ENCODE data around the gene PRAC2.

Gene PRAC2

GRCh38 chr17:48720266-48721008 lies 2.5 kb upstream of the PRAC2 start:
- DNase-seq: no peak

DNA sequence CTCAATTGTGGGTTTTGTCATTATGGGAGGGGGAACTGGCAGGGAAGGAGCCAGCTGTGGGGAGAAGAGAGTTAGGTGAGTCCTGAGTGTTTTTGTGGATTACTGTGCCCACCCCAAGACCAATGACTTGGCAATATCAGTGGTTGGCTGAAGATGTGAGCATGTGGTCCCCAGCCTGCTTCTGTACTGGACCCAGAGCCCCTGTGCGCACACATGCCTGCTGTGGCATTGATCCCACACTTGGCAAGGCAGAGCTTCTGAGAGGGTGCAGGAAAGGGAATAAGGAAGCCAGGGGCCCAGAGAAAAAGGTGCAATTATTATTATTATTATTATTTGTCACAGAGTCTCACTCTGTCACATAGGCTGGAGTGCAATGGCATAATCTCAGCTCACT lies 2.0 kb upstream of the PRAC2 start:
- DNase-seq: no peak

DNA sequence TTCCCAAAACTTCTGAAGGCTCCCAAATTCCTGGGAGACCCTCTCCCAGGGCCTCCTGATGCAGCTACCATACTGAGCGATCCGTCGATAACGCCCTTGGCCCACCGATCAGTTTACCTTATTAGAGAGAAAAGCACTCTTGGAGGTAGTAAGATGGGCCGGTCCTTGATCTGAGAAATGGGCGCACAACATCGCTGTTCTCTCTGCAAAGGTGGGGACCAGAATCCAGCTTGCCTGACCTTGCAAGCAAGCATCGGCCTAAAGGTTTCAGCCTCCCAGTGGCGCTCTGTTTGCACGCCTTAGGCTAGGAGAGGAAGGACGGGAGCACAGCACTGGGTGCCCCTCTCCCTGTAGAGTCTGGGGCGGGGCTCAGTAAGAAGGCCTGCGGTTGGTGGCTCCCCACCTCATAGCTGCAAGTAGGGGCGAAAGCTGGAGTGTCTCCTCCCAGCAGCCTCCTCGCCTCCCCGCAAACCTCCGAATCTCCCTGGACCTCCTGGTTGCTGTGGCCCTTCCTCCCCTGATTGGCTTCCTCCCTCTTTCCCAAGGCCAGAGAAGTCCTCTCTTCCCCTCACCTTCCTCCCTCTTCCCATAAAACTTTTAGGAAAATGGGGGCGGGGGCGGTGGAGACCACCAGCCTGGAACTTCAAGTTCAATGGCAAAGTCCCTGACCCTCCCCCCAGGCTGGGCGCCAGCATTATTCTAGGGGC lies 631 bp upstream of the PRAC2 start, which contains the start of gene PRAC1:
TSS of gene PRAC1 (minus strand) at position 318 of the 707 bp plus-strand sequence. CDS start at position 192, 126 bp downstream.
- DNase-seq: no peak

DNA sequence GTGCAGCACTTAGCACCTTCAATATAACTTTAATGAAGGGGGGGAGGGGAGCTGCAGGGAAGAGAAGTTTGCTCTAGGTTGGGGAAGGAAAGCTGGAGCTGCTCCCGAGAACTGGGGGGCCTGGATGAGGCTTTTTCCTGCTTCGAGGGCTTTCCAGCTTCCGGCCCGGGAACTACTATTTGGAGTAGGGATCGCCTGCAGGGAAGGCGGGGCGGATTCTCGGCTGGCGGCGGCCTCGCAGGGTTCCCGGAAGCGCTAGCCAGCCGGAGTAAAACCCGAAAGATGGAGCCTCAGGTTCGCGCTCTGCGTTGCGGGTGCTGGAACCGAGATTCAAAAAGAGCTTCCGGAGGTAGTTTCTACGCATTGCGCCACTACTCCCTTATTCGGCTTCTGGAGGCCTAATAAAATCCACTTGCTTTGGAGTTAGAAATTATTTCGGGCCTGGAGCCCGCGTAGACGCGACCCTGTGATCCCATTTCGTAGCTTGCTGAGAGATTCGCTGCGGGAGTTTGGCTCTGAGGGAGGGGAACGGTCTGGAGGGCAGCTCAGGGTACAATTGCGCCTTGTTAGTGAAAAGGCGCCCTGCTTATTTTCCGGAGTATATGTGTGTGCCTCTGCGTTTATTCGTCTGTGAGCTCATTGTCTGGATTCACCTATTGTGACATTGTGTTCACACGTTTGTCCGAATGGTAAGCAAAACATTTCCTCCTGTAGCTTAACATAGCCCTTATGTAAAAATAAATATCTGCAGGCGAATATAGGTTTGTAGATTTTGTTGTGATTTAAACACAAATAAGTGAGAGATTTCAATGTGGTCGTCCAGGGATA lies 652 bp downstream of the PRAC2 start:
- peak; percentile 40 for DNase-seq

DNA sequence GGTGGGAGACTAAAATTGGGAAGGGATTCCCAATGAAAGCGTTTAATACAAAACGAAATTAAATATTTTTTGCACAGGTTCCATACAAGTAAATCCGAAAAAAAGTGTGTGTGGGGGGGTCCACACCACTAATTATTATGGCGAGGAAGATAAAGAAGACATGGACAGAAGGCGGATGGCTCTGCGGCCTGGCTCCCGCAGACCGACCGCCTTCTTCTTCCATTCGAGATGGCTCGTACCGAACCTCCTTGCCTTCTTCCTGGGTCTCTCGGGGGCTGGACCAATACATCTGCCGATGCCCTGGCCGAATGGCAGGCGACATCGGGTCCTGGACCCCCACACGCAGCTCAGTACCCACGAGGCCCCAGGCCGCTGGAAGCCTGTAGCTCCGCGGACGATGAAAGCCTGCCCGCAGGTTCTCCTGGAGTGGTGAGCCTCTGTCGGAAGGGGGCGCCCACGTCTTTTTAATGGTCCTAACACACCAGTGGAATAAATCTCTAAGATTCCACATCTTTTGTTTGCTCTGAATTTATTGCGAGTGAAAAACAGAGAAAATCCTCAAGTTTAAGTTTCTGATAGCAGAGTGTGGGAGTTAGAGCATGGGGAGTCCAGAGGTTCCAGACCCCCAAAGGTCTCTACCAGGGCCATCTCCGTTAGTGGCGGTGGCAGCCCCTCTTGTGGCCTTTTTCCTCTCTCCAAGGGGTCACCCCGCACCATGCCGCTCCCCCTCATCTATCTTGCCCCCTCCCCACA lies 1.4 kb downstream of the PRAC2 start:
- peak; percentile 90 for DNase-seq

- DNase-seq: no peak
Measured at GRCh38 chr17:48725004-48725287, 2.0 kb downstream of the PRAC2 start.

DNA sequence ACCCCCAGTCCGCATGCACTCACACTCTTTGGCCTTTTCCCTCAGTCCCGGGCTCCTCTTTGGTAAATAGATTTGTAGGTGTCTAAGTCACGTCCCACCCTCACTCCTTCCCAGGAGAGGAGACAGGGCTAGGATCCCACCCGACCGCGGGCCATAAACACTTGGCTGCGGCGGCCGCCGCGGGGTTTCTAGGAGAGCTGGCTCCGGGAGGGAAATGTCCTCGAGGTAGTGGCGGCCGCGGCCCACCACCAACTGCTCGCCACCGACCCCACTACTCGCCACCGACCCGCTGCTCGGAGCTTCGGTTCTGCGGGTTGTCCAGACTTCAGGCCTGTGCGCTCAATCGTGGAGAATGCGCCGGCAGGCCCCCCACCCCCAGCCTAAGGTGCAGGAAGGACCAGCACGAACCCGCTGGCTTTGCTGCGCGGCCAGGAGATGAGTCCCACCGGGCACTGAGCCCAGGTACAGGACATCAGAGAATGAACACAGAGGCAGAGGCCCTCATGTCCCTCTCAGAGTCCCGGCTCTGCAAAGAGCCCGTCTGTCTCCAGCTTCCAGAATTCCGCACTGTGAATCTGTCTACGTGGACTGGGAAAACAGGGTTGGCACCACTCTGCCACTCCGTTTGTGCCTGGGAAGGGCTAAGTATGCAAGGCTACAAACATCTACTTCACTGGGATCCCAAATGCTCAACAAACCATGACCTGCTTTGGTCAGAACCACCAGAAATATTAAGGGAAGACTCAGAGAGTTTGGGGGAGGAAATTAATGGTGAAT lies 2.5 kb downstream of the PRAC2 start:
- DNase-seq: no peak

- no peak for DNase-seq
Measured at GRCh38 chr17:48726114-48726915, 3.3 kb downstream of the PRAC2 start.

DNA sequence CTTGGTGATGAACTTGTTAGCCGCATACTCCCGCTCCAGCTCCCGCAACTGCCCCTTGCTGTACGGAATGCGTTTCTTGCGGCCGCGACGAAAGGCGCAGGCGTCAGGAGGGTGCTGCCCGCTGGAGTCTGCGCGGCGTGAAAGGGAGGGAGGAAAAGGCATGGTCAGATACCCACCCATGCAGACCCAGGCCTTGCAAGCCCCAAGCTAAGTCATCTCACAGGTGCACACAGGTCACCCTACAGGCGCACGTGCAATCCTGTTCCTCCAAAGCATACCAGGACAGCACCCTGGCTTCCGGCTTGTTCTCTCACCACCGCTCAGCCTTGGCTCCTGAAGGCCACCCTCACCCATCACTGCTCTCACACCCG lies 3.9 kb downstream of the PRAC2 start:
- DNase-seq: no peak

DNA sequence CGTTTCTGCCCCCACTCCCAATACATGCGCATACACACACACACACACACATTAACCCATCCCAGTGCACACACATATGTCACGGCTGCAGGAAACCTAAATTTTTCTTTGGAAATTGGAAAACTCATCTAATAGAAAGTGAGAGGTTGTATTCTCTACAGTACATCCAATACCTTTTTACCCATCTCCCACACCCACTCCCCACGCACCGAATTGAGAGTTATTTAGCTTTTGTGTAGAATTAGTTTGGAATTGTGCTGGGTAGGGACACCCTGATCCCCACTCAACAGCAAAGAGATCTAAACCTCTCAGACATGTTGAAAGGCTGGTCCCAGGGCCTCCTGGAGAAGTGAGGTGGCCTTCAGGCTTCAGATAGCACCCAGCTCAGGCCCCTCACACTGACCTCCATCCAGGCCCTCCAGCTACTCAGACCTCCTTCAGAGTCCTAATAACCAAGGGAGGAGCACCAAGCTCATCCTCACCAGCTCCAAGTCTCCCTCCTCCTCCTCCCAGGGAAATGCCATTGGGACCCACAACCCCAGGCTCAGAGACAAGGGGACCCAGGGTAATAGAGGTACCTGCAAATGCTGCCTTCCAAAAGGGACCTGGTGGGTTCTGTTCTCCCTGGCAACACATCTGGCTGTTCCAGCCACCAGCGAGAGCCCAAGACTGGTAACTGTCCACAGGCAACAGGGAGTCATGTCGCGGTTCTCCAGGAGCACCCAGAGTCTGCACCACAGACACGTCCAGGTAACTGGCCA lies 4.6 kb downstream of the PRAC2 start:
- DNase-seq: no peak

GRCh38 chr17:48728232-48729231 lies 5.5 kb downstream of the PRAC2 start, which contains the start of gene HOXB13:
Gene HOXB13 (minus strand): TSS chr17:48728750. CDS start chr17:48728593, 157 bp downstream.
- peak; percentile 68 for DNase-seq

DNA sequence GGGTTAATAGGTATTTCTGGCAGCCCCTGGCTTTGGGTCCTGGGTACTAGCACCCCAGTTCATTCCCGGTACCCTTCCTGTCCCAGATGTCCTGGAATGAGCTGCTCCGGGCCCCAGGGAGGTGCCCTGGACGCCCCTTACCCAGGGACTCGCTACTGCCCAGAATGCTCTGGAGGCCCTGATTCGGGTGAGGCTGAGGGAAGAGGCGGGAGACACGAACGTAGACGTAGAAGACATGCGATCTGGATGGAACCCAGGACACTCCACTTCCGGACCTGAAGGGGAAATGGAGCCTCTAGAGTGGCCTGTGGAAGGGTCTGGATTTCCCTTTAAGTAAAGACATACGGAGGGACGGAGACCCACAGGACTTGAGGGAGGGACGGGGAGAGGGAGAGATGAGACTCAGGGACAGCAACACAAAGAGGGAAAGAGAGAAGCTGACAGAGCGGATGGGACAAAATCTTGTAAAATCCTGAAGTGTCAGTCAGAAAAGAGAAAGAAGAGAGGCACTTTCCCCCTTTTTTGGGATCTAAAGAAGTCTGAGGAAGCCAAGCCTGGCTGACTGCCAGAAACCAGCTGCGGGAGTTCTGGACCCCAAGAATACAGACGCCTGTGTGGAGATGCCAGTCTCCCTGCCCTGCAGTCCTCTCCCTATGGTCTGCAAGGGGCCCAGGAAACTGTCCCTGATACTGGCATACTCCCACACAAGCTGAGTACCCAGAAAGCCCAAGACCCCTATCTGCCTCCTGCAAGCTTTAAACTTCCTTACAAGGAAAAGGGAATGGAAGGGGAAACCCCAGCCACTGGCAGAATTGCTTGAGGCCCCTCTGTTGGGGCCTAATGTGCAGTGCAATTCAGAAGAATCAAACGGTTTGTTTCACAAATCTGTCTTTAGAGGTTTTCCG lies 6.6 kb downstream of the PRAC2 start:
- DNase-seq: no peak

DNA sequence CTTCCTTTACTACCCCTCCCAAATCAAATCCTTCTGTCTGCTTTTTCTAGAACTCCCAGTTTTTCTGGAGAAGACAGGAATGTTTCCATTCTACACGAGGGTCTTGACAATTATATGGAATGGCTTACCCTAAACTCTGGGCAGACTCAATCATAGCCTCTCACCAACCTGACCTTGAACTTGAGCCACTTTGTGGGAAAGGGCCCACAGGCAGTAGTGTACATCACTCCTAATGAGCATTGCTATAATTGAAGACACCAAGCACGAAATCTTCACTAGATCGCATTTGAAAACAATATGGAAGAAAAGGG lies 7.2 kb downstream of the PRAC2 start:
- no peak for DNase-seq

DNA sequence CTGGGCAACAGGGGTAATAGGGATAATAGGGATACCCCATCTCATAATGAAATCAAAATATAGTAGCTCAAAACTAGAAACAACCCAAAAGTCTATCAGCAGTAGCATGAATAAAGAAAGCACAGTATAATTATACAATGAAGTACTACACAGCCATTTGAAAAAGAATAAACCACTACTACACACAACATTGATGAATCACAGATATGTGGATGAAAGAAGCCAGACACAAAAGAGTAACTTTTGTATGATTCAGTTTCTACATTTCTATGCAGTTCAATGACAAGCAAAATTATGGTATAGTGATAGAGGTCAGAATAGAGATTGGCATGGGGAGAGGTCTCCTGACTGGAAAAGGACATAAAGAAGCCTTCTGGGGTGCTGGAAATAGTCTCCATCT lies 8.4 kb downstream of the PRAC2 start:
- DNase-seq: no peak

DNA sequence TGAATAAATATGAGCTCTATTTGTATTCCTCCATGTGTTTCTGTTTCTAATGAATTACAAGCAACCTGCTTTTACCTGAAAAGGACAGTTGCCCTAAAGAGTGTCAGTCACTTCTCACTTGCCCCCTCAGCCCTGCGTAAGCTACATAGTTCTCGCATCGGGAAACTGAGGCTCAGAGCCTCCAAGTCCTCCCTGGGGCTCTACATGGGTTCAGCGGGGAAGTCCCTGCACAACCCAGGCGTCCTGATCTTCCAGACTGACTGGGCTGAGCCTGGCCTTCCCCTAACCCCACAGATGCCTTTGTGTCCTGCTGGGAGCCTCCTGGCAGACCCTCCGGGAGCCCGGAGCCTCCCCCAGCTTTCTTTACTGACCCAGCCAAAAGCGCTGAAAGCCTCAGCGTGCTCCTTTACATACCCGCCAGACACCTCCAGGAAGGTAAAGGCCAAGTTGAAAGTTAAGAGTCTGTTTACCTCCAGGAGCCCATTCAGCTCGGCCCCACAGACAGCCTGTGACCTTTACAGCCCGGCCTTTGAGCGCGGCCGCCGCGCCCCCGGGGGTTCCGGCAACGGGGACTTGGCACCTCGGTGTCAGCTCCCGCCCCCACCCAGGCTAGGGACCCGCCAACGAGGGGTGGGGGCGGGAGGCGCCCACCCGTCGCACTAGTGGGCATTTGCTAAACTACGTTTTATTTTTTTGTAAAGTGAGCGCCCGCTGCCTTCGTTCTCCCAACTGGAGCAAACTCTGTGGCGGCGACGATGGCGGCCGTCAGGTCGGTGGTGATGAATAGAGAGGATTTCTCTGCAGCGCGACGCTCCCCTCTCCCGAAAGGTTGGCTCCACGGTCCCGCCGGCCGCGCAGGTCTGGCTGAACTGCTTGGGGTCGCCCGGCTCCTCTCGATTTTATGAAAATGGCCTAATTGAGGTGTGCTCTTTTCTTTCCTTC lies 10.0 kb downstream of the PRAC2 start:
- no peak for DNase-seq

- no peak for DNase-seq
Measured at GRCh38 chr17:48733632-48734328, 10.8 kb downstream of the PRAC2 start.

Measured in activated CD4-positive, alpha-beta T cell treated with anti-CD3 and anti-CD28 coated beads for 48 hours (primary cell).